GM10266 (cell line): ENCODE results near the gene ADARB2.

Source experiments
- DNase-seq: peaks from one replicate; pipeline ENCODE4 v3.0.0; 2012; ENCODE audit errors: extremely low spot score
- TF ChIP-seq, protein P1 (sequence below): IDR thresholded peaks from 2 replicates; pipeline ENCODE4 v1.5.1; 2012; ENCODE audit warnings: mild to moderate bottlenecking, low read depth; ENCODE audit not compliant: control insufficient read depth, insufficient read depth; ENCODE audit errors: missing control alignments

Gene ADARB2

DNA sequence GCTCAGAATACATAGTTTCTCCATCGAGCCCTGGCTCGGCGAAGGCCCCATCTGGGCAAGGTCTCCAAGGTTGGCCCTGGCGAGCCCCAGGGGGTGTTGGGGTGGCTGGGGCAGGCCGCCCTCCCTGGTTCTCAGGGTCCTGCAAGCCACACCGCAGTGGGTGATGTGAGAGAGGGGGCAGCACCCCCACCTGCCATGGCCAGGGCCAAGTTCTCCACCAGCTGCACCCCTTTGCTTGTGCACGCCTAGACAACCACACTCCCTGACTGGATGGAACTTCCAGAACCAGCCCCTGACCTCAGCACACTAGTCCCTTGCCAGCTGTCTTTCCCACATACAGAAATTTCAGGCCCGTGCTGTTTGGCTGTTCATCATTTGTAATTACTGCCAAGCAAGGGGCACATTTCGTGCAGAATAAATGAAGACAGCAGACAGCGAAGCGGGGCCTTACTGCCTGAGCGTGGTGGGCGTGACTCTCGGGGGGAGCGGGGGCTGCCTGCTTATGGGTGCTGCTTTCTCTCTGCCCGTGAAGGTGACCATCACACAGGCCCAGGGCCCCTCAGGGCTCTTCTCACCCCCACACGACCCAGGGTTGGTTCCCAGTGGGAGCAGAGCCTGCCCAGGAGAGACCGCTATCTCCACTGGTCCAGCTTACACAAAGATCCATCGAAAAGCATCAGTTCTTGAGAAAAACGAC lies 85.9 kb downstream of the ADARB2 start:
- no peak for DNase-seq
- TF ChIP-seq, protein P1, sequence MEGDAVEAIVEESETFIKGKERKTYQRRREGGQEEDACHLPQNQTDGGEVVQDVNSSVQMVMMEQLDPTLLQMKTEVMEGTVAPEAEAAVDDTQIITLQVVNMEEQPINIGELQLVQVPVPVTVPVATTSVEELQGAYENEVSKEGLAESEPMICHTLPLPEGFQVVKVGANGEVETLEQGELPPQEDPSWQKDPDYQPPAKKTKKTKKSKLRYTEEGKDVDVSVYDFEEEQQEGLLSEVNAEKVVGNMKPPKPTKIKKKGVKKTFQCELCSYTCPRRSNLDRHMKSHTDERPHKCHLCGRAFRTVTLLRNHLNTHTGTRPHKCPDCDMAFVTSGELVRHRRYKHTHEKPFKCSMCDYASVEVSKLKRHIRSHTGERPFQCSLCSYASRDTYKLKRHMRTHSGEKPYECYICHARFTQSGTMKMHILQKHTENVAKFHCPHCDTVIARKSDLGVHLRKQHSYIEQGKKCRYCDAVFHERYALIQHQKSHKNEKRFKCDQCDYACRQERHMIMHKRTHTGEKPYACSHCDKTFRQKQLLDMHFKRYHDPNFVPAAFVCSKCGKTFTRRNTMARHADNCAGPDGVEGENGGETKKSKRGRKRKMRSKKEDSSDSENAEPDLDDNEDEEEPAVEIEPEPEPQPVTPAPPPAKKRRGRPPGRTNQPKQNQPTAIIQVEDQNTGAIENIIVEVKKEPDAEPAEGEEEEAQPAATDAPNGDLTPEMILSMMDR = no peak

DNA sequence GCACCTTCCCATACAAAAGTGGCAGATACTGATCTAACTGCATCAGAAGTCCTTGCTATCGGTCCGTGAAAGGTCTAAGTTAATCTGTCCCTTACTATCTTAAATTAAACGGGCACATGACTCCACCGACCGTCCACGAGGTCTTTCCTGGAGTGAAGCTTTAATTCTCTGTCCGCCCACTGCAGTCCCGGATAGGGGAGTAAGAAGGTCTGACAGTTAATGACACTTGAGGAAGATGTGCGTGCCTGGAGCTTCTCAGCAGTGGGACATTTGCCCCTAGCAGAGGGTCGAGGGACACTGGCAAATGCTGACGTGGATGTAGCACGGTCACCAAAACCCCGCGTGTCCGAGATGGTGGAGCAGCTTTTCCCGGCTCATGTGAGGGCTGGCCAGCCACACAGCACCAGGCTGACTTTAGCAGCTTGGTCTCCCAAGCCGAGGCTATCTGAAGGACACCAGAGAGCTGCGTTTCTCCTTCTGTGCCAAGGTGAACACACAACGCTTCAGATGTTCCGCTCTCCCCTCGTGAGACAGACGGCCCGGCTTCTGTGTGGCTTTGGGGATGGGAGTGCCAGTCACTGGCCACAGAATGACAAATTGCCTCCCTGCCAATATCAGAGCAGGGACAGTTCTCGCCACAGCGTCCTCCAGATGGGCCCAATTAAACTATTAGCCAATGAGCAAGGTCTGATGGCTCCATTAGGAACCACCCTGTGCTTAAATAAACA lies 86.6 kb downstream of the ADARB2 start:
- no peak for DNase-seq
- TF ChIP-seq, protein P1 = no peak

DNA sequence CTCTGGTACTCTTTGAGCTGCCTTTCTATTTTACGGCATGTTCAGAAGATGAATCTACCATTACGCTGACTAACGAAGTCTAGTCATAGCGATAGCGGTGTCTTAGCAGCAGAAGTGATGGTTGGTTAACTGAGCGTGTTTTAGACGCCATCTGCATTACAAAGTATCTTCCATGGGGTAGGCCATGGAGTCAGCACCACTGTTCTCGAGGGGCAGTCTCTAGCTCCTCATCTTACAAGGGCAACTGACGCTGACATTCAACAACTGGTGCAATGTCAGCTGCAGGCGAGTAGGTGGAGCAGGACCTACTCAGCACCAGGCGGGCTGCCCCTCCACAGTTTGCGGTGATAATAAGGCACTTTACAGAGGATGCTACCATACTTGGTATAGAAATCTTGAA lies 88.7 kb downstream of the ADARB2 start:
- no peak for DNase-seq

DNA sequence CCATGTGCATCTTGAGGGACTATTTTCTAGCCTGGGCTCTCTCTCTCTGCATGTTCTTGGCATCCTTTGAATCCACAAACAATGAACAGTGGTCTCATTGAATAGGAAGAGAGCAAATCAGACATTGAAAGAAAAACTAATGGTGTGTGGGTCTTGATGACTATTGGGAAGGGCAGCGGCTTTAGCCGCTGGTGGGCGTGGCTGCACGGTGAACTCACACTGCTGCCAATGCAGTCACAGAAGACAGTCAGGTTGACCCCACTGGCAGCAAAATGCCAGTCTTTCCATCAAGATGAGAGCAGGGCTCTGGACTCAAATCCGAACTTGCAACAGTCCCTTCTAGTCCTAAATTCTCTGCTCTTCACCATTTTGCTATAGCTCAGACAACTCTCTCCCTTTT lies 91.0 kb downstream of the ADARB2 start:
- no peak for DNase-seq
- TF ChIP-seq, protein P1 = no peak

More for the DNA sequence above, 88.7 kb downstream of the ADARB2 start:
- TF ChIP-seq, protein P1 = no peak

DNA sequence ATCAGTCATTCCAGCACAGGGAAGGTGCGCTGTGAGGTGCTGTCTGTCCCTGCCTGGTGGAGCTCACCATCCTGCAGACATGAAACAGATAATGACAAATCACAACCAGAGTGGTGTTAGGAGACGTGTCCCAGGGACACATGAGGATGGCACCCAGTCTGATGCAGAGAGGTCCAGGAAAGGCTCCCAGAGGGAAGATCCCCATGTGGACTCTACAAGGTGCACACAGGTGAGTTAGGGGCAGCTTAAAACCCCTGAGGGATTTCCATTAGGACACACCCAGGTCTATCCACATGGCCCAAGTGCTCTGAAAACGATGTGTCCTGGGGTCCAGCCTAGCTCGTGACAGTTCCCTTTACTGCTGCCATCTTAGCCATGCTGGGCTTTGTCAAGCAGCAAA lies 91.4 kb downstream of the ADARB2 start:
- TF ChIP-seq, protein P1 = no peak
- no peak for DNase-seq

DNA sequence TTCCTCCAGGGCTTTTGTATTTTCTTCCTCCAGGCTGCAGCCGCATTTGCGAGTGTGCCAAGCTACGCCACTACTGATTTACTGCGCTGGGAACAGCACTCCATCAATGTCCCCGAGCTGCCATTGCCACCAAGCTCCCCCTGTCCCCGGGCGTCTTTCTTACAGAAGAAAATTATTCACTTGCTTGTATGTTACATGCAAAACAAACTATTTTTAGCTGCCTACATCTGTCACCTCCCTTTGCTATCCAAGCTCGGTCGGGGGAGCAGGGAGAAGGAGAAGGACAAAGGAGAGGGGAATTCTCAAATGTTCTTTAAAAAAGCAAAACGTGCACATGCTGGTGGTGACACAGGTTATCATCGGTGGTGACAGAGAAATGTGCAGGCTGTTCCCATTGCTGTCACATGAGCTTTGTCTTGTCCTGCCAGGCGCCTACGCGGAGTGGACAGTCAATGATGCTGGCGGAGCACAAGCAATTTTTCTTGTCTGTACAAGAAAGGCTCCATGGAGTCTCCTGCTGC lies 93.1 kb downstream of the ADARB2 start:
- DNase-seq = no peak
- TF ChIP-seq, protein P1 = no peak

DNA sequence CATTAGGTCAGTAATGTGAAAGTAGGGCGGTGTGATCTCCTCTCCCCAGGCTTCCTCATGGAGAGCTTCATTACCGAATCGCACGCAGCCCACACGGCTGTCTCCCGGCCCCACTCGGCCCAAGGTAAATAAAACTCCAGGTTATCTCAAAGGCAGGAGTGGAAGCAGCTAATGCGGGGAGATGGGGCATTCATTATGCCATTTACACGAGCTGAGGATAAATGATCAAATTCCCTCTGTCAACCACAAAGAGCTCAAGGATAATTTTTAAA lies 93.5 kb downstream of the ADARB2 start:
- DNase-seq = no peak
- TF ChIP-seq, protein P1 = no peak
